DOHH2 (cell line): ENCODE measurements around the gene ABHD16B.

ENCODE experiments used
- H3F3A ChIP-seq: fragments of 200-600 bp; sonication (generic), shearing (Covaris generic); 2 replicates; pipeline ENCODE4 v1.6.0; 2016; ENCODE audit warnings: antibody characterized with exemption, mild to moderate bottlenecking; ENCODE audit not compliant: control insufficient read depth, insufficient read depth
- H3K27ac ChIP-seq: fragments of 200-600 bp; sonication (generic); 2 replicates; pipeline ENCODE4 v1.5.1; 2014; ENCODE audit warnings: low read depth, mild to moderate bottlenecking, low read length, moderate library complexity
- H3K27me3 ChIP-seq: fragments of 200-600 bp; sonication (generic); 2 replicates; pipeline ENCODE4 v1.6.1; 2014; ENCODE audit warnings: mild to moderate bottlenecking, low read length, mixed read lengths; ENCODE audit not compliant: control insufficient read depth
- H3K36me3 ChIP-seq: fragments of 200-600 bp; sonication (generic); 2 replicates; pipeline ENCODE4 v1.6.1; 2014; ENCODE audit warnings: mild to moderate bottlenecking, low read length, moderate library complexity, mixed read lengths; ENCODE audit not compliant: control insufficient read depth
- H3K4me1 ChIP-seq: fragments of 200-600 bp; sonication (generic); 2 replicates; pipeline ENCODE4 v1.6.1; 2014; ENCODE audit warnings: mild to moderate bottlenecking, low read length, mixed read lengths; ENCODE audit not compliant: control insufficient read depth
- H3K4me2 ChIP-seq: fragments of 200-600 bp; sonication (generic); 2 replicates; pipeline ENCODE4 v1.6.0; 2014; ENCODE audit warnings: mild to moderate bottlenecking, low read length, moderate library complexity
- H3K4me3 ChIP-seq: fragments of 200-600 bp; sonication (generic); 2 replicates; pipeline ENCODE4 v1.5.1; 2014; ENCODE audit warnings: mild to moderate bottlenecking, low read length, mixed read lengths
- H3K79me2 ChIP-seq: fragments of 200-600 bp; sonication (generic); 2 replicates; pipeline ENCODE4 v1.6.1; 2014; ENCODE audit warnings: mild to moderate bottlenecking, low read length, mixed read lengths; ENCODE audit not compliant: control insufficient read depth
- H3K9me2 ChIP-seq: fragments of 200-600 bp; sonication (generic); replicated peaks from 2 replicates; pipeline ENCODE4 v1.6.1; 2014; ENCODE audit warnings: mild to moderate bottlenecking, low read length, mixed read lengths; ENCODE audit not compliant: control insufficient read depth
- H3K9me3 ChIP-seq: fragments of 200-600 bp; sonication (generic); 2 replicates; pipeline ENCODE4 v1.6.1; 2014; ENCODE audit warnings: antibody characterized with exemption, low read length, mixed read lengths; ENCODE audit not compliant: control insufficient read depth, insufficient read depth
- H4K20me1 ChIP-seq: fragments of 200-600 bp; sonication (generic); 2 replicates; pipeline ENCODE4 v1.6.0; 2014; ENCODE audit warnings: low read depth, mild to moderate bottlenecking, antibody characterized with exemption, low read length, moderate library complexity; ENCODE audit not compliant: control insufficient read depth, insufficient read depth
- EZH2phosphoT487 ChIP-seq: fragments of 200-600 bp; sonication (generic); IDR thresholded peaks from 2 replicates; pipeline ENCODE4 v1.6.1; 2017; ENCODE audit warnings: borderline replicate concordance, mild to moderate bottlenecking, antibody characterized with exemption, low read length, moderate library complexity, mixed read lengths
- TF ChIP-seq, protein P1 (sequence below): fragments of 200-600 bp; sonication (generic); IDR thresholded peaks from one replicate; pipeline ENCODE4 v1.5.1; 2014; ENCODE audit warnings: antibody characterized with exemption, mild to moderate bottlenecking, low read depth, low read length; ENCODE audit not compliant: poor library complexity, severe bottlenecking

ABHD16B gene

DNA sequence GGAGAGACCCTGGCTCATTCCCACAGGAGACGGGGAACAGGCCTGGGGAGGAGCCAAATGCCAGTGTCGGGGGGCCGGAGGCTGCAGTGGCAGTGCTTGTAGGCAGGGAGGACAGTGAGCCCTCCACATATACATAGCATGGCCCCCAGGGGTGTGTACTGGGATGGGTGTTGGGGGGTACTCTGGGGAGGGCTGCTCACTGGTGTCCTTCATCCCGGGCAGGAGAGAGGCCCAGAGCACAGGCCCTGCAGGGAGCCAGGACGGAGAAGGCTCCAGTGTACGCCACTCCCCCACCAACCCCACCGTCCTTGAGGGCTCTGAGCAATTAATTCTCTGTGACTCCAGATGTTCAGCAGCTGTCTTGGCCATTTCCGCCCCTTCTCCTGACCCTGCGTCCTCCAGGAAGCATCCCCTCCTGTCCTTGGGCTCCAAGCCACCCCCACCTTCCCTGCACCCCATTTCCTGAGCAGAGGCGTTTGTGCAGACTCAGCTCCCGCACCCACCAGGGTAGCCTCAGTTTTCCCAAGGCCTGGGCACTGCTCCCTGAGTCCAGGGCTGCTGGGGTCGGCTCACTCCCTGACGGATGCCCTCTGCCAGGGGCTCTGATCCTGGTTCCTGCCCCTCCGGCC lies 3.4 kb upstream of the ABHD16B start:
- Histone ChIP-seq H3K27me3 (no peaks in the 10 kb centered on the region), H3K4me3 (no peak overlapping the region), H3K9me3 (no peaks in the 10 kb centered on the region), H3K4me2 (no peak overlapping the region), H4K20me1 (no peaks in the 10 kb centered on the region; the same call in 1 of the 2 replicates), H3F3A (no peaks in the 10 kb centered on the region), H3K27ac (no peak overlapping the region), H3K9me2 (no peaks in the 10 kb centered on the region), H3K79me2 (no peaks in the 10 kb centered on the region; the same call in 1 of the 2 replicates), H3K4me1 (peaks cover 12% of the 10 kb centered on the region), H3K36me3 (peaks cover 8% of the 10 kb centered on the region; the same call in 1 of the 2 replicates)
- no peak for TF ChIP-seq EZH2phosphoT487
- TF ChIP-seq, protein P1, sequence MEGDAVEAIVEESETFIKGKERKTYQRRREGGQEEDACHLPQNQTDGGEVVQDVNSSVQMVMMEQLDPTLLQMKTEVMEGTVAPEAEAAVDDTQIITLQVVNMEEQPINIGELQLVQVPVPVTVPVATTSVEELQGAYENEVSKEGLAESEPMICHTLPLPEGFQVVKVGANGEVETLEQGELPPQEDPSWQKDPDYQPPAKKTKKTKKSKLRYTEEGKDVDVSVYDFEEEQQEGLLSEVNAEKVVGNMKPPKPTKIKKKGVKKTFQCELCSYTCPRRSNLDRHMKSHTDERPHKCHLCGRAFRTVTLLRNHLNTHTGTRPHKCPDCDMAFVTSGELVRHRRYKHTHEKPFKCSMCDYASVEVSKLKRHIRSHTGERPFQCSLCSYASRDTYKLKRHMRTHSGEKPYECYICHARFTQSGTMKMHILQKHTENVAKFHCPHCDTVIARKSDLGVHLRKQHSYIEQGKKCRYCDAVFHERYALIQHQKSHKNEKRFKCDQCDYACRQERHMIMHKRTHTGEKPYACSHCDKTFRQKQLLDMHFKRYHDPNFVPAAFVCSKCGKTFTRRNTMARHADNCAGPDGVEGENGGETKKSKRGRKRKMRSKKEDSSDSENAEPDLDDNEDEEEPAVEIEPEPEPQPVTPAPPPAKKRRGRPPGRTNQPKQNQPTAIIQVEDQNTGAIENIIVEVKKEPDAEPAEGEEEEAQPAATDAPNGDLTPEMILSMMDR: no peak

DNA sequence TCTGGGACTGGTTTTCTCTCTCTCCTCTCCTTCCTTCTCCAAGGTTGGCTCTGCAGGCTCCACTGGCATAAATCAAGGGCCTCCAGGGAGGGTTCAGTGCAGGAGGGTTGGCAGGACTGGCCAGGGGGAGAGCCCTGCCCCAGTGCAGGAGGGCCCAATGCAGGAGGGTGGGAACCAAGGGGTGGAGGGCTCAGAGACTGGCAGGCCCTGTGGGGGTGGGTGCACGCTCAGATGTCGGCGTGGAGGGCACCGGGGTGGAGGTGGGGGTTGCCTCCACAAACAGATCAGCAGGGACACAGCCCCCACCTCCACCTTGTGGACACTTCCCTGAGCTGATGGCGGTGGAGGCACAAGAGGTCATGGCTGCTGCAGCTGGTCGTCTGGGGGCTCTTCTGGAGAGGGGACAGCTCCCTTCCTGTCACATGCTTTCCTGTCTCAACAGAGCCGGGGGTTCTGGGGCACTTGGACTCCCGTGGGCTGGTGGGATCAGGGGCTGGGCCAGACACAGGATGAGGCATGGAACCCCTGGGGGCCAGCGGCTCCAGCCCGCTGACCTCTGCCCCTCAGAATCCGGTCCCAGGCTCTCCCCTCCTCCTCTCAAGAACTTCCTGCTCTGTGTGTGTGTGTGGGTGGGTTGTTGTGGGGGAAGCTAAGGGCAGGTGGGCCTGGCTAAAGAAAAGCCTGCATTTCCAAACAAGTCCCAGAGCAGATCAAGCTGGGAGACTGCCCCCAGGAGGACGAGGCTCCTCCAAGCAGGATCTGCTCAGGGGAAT lies 2.7 kb upstream of the ABHD16B start:
- peaks cover 14% of the 10 kb centered on the region for H3K36me3 ChIP-seq
- H3K4me3 ChIP-seq: no peak overlapping the region
- TF ChIP-seq EZH2phosphoT487: no peak
- TF ChIP-seq, protein P1: no peak
- H3K9me2 ChIP-seq: no peaks in the 10 kb centered on the region
- H3K9me3 ChIP-seq: no peaks in the 10 kb centered on the region
- no peaks in the 10 kb centered on the region for H3F3A ChIP-seq
- H3K27me3 ChIP-seq: no peaks in the 10 kb centered on the region
- H4K20me1 ChIP-seq: peaks cover 3% of the 10 kb centered on the region; the same call in 1 of the 2 replicates
- H3K79me2 ChIP-seq: peaks cover 6% of the 10 kb centered on the region
- H3K4me1 ChIP-seq: peaks cover 17% of the 10 kb centered on the region
- no peak overlapping the region for H3K27ac ChIP-seq
- H3K4me2 ChIP-seq: 0 out of 2 replicates have a peak overlapping the region, but pooled peaks have one; percentile 10

DNA sequence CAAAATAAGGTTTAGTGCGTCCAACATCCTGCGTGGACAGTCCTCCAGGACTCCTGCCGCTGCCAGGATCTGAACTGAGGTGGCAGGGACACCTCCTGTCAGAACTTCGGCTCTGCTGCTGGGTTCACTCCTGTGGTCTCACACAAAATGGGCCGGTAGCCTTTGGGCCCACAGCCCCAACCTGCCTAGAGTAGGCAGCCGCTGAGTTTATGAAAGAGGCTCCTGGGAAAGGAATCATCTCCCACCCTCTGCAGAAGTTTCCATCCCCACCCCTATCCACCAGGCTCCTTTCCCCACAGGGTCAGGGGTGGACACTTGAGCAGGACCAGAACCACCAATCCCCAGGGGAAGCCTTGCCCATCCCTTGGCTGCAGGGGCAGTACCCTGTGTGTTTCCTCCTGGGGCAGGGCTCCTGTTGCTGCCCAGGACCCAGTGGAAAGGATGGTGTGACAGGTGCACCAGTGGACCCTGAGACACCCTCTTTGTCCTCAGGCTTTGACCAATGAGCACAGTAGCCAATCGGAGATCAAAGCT lies 2.1 kb upstream of the ABHD16B start:
- H3K4me1 ChIP-seq: peaks cover 22% of the 10 kb centered on the region
- H3K4me3 ChIP-seq: no peak overlapping the region

More for the DNA sequence above, 2.1 kb upstream of the ABHD16B start:
- TF ChIP-seq, protein P1: no peak
- TF ChIP-seq EZH2phosphoT487: no peak
- Histone ChIP-seq H3K9me3 (no peaks in the 10 kb centered on the region), H3K27me3 (no peaks in the 10 kb centered on the region), H3F3A (no peaks in the 10 kb centered on the region), H3K4me2 (0 out of 2 replicates have a peak overlapping the region, but pooled peaks have one; percentile 10), H3K9me2 (no peaks in the 10 kb centered on the region), H3K79me2 (peaks cover 11% of the 10 kb centered on the region), H3K36me3 (peaks cover 19% of the 10 kb centered on the region), H3K27ac (no peak overlapping the region), H4K20me1 (peaks cover 3% of the 10 kb centered on the region; the same call in 1 of the 2 replicates)
